Measurements from ENCODE around the gene KLHL36. TPM values are rescaled to one million over a fixed set of nuclear protein-coding genes. Genes with fewer than 3 reads are reported as not detected.

Gene KLHL36
- total RNA-seq, 1 donor from 2014 or later: 43.8 TPM

GRCh38 chr16:84625556-84625955 is 22.8 kb upstream of the KLHL36 start:
- no peak overlapping the region for H3K4me3 Mint-ChIP-seq (ENCODE audit: unreplicated experiment)
- no peak for DNase-seq (ENCODE audit: low spot score)
- no peak for TF ChIP-seq CTCF (IDR thresholded peaks at IDR 0.05)
- H3K9me3 Mint-ChIP-seq (ENCODE audit: low read depth): no peaks in the 10 kb centered on the region
- no peaks in the 10 kb centered on the region for H3K36me3 Mint-ChIP-seq (ENCODE audit: low read depth)
- H3K4me1 Mint-ChIP-seq (ENCODE audit: low read depth): peaks cover 12% of the 10 kb centered on the region
- no peak overlapping the region for H3K27ac Mint-ChIP-seq (ENCODE audit: unreplicated experiment)
- H3K27me3 Mint-ChIP-seq (ENCODE audit: low read depth): no peaks in the 10 kb centered on the region

- no peak overlapping the region for H3K4me3 Mint-ChIP-seq (ENCODE audit: unreplicated experiment)
- H3K27me3 Mint-ChIP-seq (ENCODE audit: low read depth): no peaks in the 10 kb centered on the region
- H3K9me3 Mint-ChIP-seq (ENCODE audit: low read depth): no peaks in the 10 kb centered on the region
- TF ChIP-seq CTCF (IDR thresholded peaks at IDR 0.05): no peak
- no peak overlapping the region for H3K27ac Mint-ChIP-seq (ENCODE audit: unreplicated experiment)
- DNase-seq (ENCODE audit: low spot score): no peak
- no peaks in the 10 kb centered on the region for H3K36me3 Mint-ChIP-seq (ENCODE audit: low read depth)
- peaks cover under 1% of the 10 kb centered on the region for H3K4me1 Mint-ChIP-seq (ENCODE audit: low read depth)
Observed at GRCh38 chr16:84628226-84628731, 20.0 kb upstream of the KLHL36 start.

- no peak for DNase-seq (ENCODE audit: low spot score)
- Mint-ChIP-seq H3K27ac (ENCODE audit: unreplicated experiment) (no peak overlapping the region), H3K4me1 (ENCODE audit: low read depth) (peaks cover 10% of the 10 kb centered on the region), H3K36me3 (ENCODE audit: low read depth) (no peaks in the 10 kb centered on the region), H3K27me3 (ENCODE audit: low read depth) (no peaks in the 10 kb centered on the region), H3K4me3 (ENCODE audit: unreplicated experiment) (no peak overlapping the region), H3K9me3 (ENCODE audit: low read depth) (no peaks in the 10 kb centered on the region)
- TF ChIP-seq CTCF (IDR thresholded peaks at IDR 0.05): no peak
Observed at GRCh38 chr16:84629580-84629979, 18.7 kb upstream of the KLHL36 start.

GRCh38 chr16:84630009-84630408 is 18.3 kb upstream of the KLHL36 start:
- Mint-ChIP-seq H3K4me1 (ENCODE audit: low read depth) (peaks cover 10% of the 10 kb centered on the region), H3K9me3 (ENCODE audit: low read depth) (no peaks in the 10 kb centered on the region), H3K4me3 (ENCODE audit: unreplicated experiment) (no peak overlapping the region), H3K27ac (ENCODE audit: unreplicated experiment) (no peak overlapping the region), H3K27me3 (ENCODE audit: low read depth) (no peaks in the 10 kb centered on the region), H3K36me3 (ENCODE audit: low read depth) (no peaks in the 10 kb centered on the region)
- no peak for TF ChIP-seq CTCF (IDR thresholded peaks at IDR 0.05)
- DNase-seq (ENCODE audit: low spot score): no peak

GRCh38 chr16:84630446-84631152 is 17.7 kb upstream of the KLHL36 start:
- no peaks in the 10 kb centered on the region for H3K9me3 Mint-ChIP-seq (ENCODE audit: low read depth)
- H3K4me1 Mint-ChIP-seq (ENCODE audit: low read depth): peaks cover 11% of the 10 kb centered on the region
- TF ChIP-seq CTCF (IDR thresholded peaks at IDR 0.05): no peak
- no peaks in the 10 kb centered on the region for H3K27me3 Mint-ChIP-seq (ENCODE audit: low read depth)
- no peaks in the 10 kb centered on the region for H3K36me3 Mint-ChIP-seq (ENCODE audit: low read depth)
- no peak overlapping the region for H3K4me3 Mint-ChIP-seq (ENCODE audit: unreplicated experiment)
- DNase-seq (ENCODE audit: low spot score): no peak
- no peak overlapping the region for H3K27ac Mint-ChIP-seq (ENCODE audit: unreplicated experiment)
